SK-N-SH treated with all-trans-retinoic acid at 6 μM for 48 hours (cell line): Measurements from ENCODE around the gene ATMIN.

Source experiments
- BACH2 ChIP-seq: fragments of 250-450 bp; sonication (Bioruptor Pico); IDR thresholded peaks from 2 replicates; pipeline ENCODE4 v1.9.0; 2021; ENCODE audit warnings: mild to moderate bottlenecking, borderline replicate concordance
- CREB5 ChIP-seq: fragments of 250-450 bp; sonication (Bioruptor Pico); IDR thresholded peaks from 2 replicates; pipeline ENCODE4 v1.5.1; 2020; ENCODE audit warnings: low read depth, mild to moderate bottlenecking, moderate library complexity
- ESRRG ChIP-seq: fragments of 250-450 bp; sonication (Bioruptor Pico); IDR thresholded peaks from 2 replicates; pipeline ENCODE4 v1.6.1; 2021; ENCODE audit warnings: mild to moderate bottlenecking
- GLIS3 ChIP-seq: fragments of 250-450 bp; sonication (Bioruptor Pico); IDR thresholded peaks from 2 replicates; pipeline ENCODE4 v1.5.0; 2020; ENCODE audit warnings: mild to moderate bottlenecking, moderate library complexity
- OSR1 ChIP-seq: fragments of 250-450 bp; sonication (Bioruptor Pico); IDR thresholded peaks from 2 replicates; pipeline ENCODE4 v1.8.0; 2022; ENCODE audit warnings: moderate library complexity, mild to moderate bottlenecking, inconsistent platforms
- PATZ1 ChIP-seq: fragments of 250-450 bp; sonication (Bioruptor Pico); IDR thresholded peaks from 2 replicates; pipeline ENCODE4 v1.8.0; 2020; ENCODE audit warnings: mild to moderate bottlenecking, moderate library complexity, borderline replicate concordance
- POU6F1 ChIP-seq: fragments of 250-450 bp; sonication (Bioruptor Pico); IDR thresholded peaks from 2 replicates; pipeline ENCODE4 v1.8.0; 2021; ENCODE audit warnings: low read depth, mild to moderate bottlenecking, moderate library complexity, borderline replicate concordance
- PPARA ChIP-seq: fragments of 250-450 bp; sonication (Bioruptor Pico); IDR thresholded peaks from 2 replicates; pipeline ENCODE4 v1.5.0; 2020; ENCODE audit warnings: mild to moderate bottlenecking, borderline replicate concordance
- RARB ChIP-seq: fragments of 250-450 bp; sonication (Bioruptor Pico); IDR thresholded peaks from 2 replicates; pipeline ENCODE4 v1.8.0; 2021; ENCODE audit warnings: mild to moderate bottlenecking, moderate library complexity
- TOX ChIP-seq: fragments of 250-450 bp; sonication (Bioruptor Pico); IDR thresholded peaks from 2 replicates; pipeline ENCODE4 v1.8.0; 2021; ENCODE audit warnings: mild to moderate bottlenecking, moderate library complexity, borderline replicate concordance
- ZC3H10 ChIP-seq: fragments of 250-450 bp; sonication (Bioruptor Pico); IDR thresholded peaks from 2 replicates; pipeline ENCODE4 v1.5.1; 2021; ENCODE audit warnings: mild to moderate bottlenecking, moderate library complexity
- ZFP3 ChIP-seq: fragments of 250-450 bp; sonication (Bioruptor Pico); IDR thresholded peaks from 2 replicates; pipeline ENCODE4 v1.5.0; 2020; ENCODE audit warnings: mild to moderate bottlenecking, moderate library complexity
- ZNF565 ChIP-seq: fragments of 450-650 bp; formaldehyde crosslinking; conservative IDR thresholded peaks from 2 replicates; pipeline ENCODE4 v1.5.0; 2020; ENCODE audit warnings: low read depth, mild to moderate bottlenecking, moderate library complexity
- ZNF8 ChIP-seq: fragments of 450-650 bp; formaldehyde crosslinking; IDR thresholded peaks from 2 replicates; pipeline ENCODE4 v1.5.0; 2020; ENCODE audit warnings: mild to moderate bottlenecking, moderate library complexity

- TF ChIP-seq POU6F1 (no peak), ZNF8 (CRISPR knock-in tag) (no peak), CREB5 (CRISPR knock-in tag) (no peak), BACH2 (CRISPR knock-in tag) (no peak), PATZ1 (CRISPR knock-in tag) (no peak), ZC3H10 (no peak), GLIS3 (CRISPR knock-in tag) (no peak), ZFP3 (no peak), ESRRG (CRISPR knock-in tag) (no peak), ZNF565 (CRISPR knock-in tag) (no peak), RARB (CRISPR knock-in tag) (no peak), PPARA (CRISPR knock-in tag) (no peak), OSR1 (no peak), TOX (CRISPR knock-in tag) (no peak)
Observed at GRCh38 chr16:81026429-81026828, 9.2 kb upstream of the ATMIN start.
